K562 (cell line): ENCODE data around the gene SMC6. TPM values are rescaled to one million over a fixed set of nuclear protein-coding genes. Genes with fewer than 3 reads are reported as not detected.

Source experiments
- ATAC-seq: fragments of 200-7000 bp; cut with Tn5 transposase; 3 replicates; pipeline ENCODE4 v1.9.1; 2020; ENCODE audit warnings: moderate library complexity
- BruUV-seq: library from RNA; stranded (reverse); fragments of 400-500 nt; replicated peaks from 2 replicates; lab custom pipeline; 2021; lab: Mats Ljungman, UMichigan
- CTCF ChIA-PET: fragments of 300-600 bp; formaldehyde crosslinking; extraction: SDS; loops from one replicate; lab custom pipeline; 2021; ENCODE audit warnings: low intra/inter-chr PET ratio; lab: Yijun Ruan, JAX
- POLR2A ChIA-PET: fragments of 300-600, 350-650 bp; sonication (Branson Sonifier 250); formaldehyde crosslinking; extraction: SDS; loops from one replicate; lab custom pipeline; 2021; ENCODE audit warnings: antibody characterized with exemption, inconsistent platforms; lab: Yijun Ruan, JAX
- DNase-seq, 4 experiments: peaks; one replicate each; pipeline versions ENCODE4 v3.0.0 to v3.0.0-alpha.2; 2011 to 2018; ENCODE audit warnings: low spot score in 3 of 4, mixed read lengths in 3 of 4; ENCODE audit errors: extremely low read depth in 1 of 4
- FAIRE-seq: peaks from 2 replicates; lab custom pipeline; 2011; peaks lifted over from hg19 to GRCh38; lab: Jason Lieb, UNC
- H2AFZ ChIP-seq: 2 replicates; pipeline ENCODE4 v1.6.0; 2011; ENCODE audit warnings: low read depth, low read length, control low read depth, inconsistent platforms
- H3K27ac ChIP-seq: fragments of 200-600 bp; 3 replicates; pipeline ENCODE4 v1.8.0; 2011; ENCODE audit warnings: low read depth, mild to moderate bottlenecking, control low read depth, inconsistent platforms, low read length, moderate library complexity, mixed read lengths; ENCODE audit errors: extremely low read depth
- H3K27me3 ChIP-seq, 2 experiments: fragments of 300-600 bp in 1 of 2; 2 replicates in 1 of 2; 3 replicates in 1 of 2; pipeline versions ENCODE4 v1.6.0 to v1.8.0; 2011; ENCODE audit warnings: inconsistent platforms in 2 of 2, low read length in 2 of 2, mild to moderate bottlenecking in 1 of 2, mixed read lengths in 1 of 2, moderate library complexity in 1 of 2; ENCODE audit not compliant: control insufficient read depth in 2 of 2, insufficient read depth in 2 of 2
- H3K36me3 ChIP-seq: fragments of 300-600 bp; 3 replicates; pipeline ENCODE4 v1.8.0; 2011; ENCODE audit warnings: mild to moderate bottlenecking, low read length, inconsistent platforms; ENCODE audit not compliant: control insufficient read depth, insufficient read depth
- H3K4me1 ChIP-seq, 2 experiments: fragments of 200-600 bp in 1 of 2; replicated peaks in 1 of 2; 2 replicates in 1 of 2; 3 replicates in 1 of 2; pipeline versions ENCODE4 v1.5.1 to v1.8.0; 2011; ENCODE audit warnings: inconsistent platforms in 2 of 2, low read length in 2 of 2, mild to moderate bottlenecking in 1 of 2, mixed read lengths in 1 of 2, moderate library complexity in 1 of 2; ENCODE audit not compliant: control insufficient read depth in 2 of 2, insufficient read depth in 2 of 2
- H3K4me2 ChIP-seq: 2 replicates; pipeline ENCODE4 v1.6.1; 2011; ENCODE audit warnings: low read length, control low read depth, inconsistent platforms, mixed read lengths; ENCODE audit not compliant: insufficient read depth
- H3K4me3 ChIP-seq: fragments of 200-600 bp; sonication (generic), shearing (Covaris generic); 2 replicates; pipeline ENCODE4 v1.5.1; 2016; ENCODE audit warnings: control low read depth, inconsistent platforms
- H3K79me2 ChIP-seq: fragments of 200-600 bp; 3 replicates; pipeline ENCODE4 v1.8.0; 2011; ENCODE audit warnings: low read length, inconsistent platforms; ENCODE audit not compliant: control insufficient read depth, insufficient read depth
- H3K9ac ChIP-seq, 2 experiments: 2 replicates each; pipeline versions ENCODE4 v1.6.0 to v1.6.1; 2011; ENCODE audit warnings: low read depth in 2 of 2, low read length in 2 of 2, control low read depth in 1 of 2, inconsistent platforms in 1 of 2, mild to moderate bottlenecking in 1 of 2, mixed read lengths in 1 of 2; ENCODE audit not compliant: insufficient read depth in 1 of 2
- H3K9me1 ChIP-seq: one replicate; pipeline ENCODE4 v1.6.0; 2011; ENCODE audit warnings: inconsistent platforms, mild to moderate bottlenecking, low read length, moderate library complexity; ENCODE audit not compliant: control insufficient read depth, insufficient read depth
- H3K9me3 ChIP-seq: replicated peaks from 2 replicates; pipeline ENCODE4 v1.5.1; 2011; ENCODE audit warnings: low read depth, low read length, inconsistent platforms; ENCODE audit not compliant: control insufficient read depth, insufficient read depth
- H4K20me1 ChIP-seq: replicated peaks from 2 replicates; pipeline ENCODE4 v1.6.1; 2011; ENCODE audit warnings: low read length, inconsistent platforms, mixed read lengths; ENCODE audit not compliant: control insufficient read depth, insufficient read depth
- BCOR ChIP-seq: fragments of 450-650 bp; IDR thresholded peaks from 2 replicates; pipeline ENCODE4 v1.6.1; 2016
- C11orf30 ChIP-seq: fragments of 450-650 bp; IDR thresholded peaks from 2 replicates; pipeline ENCODE4 v1.6.1; 2016; ENCODE audit warnings: low read depth, mild to moderate bottlenecking
- ESRRB ChIP-seq: fragments of 250-450 bp; sonication (Bioruptor Pico); IDR thresholded peaks from 2 replicates; pipeline ENCODE4 v1.5.0; 2020; ENCODE audit warnings: mild to moderate bottlenecking, moderate library complexity, borderline replicate concordance
- GABPB1 ChIP-seq: sonication (generic); formaldehyde crosslinking; IDR thresholded peaks from 2 replicates; pipeline ENCODE4 v1.8.0; 2022; ENCODE audit warnings: mild to moderate bottlenecking, missing genetic modification reagents
- IFI16 ChIP-seq: fragments of 250-450 bp; sonication (Bioruptor Pico); IDR thresholded peaks from 2 replicates; pipeline ENCODE4 v2.1.2; 2022; ENCODE audit warnings: mild to moderate bottlenecking, inconsistent platforms
- ILF3 ChIP-seq: fragments of 450-650 bp; IDR thresholded peaks from 2 replicates; pipeline ENCODE4 v1.6.1; 2018; ENCODE audit warnings: antibody characterized with exemption, mild to moderate bottlenecking, moderate library complexity, borderline replicate concordance
- LCOR ChIP-seq: sonication (generic); formaldehyde crosslinking; IDR thresholded peaks from 2 replicates; pipeline ENCODE4 v1.8.0; 2022; ENCODE audit warnings: mild to moderate bottlenecking, missing genetic modification reagents
- MTA3 ChIP-seq: fragments of 450-650 bp; formaldehyde crosslinking; IDR thresholded peaks from 2 replicates; pipeline ENCODE4 v1.6.1; 2017; ENCODE audit warnings: mild to moderate bottlenecking, borderline replicate concordance
- SIX5 ChIP-seq, 2 experiments: IDR thresholded peaks; 2 replicates each; pipeline ENCODE4 v1.6.1; 2011; ENCODE audit warnings: low read length in 2 of 2, borderline replicate concordance in 1 of 2, low read depth in 1 of 2, mild to moderate bottlenecking in 1 of 2, moderate library complexity in 1 of 2; ENCODE audit not compliant: insufficient read depth in 1 of 2
- XRCC3 ChIP-seq: fragments of 450-650 bp; IDR thresholded peaks from 2 replicates; pipeline ENCODE4 v1.6.1; 2017; ENCODE audit warnings: mild to moderate bottlenecking, moderate library complexity
- WGBS: fragments of 100-300 bp; shearing (Covaris generic); methylation state at CpG from one replicate; pipeline ENCODE4 v1.1.6; 2016; ENCODE audit warnings: low coverage, mixed read lengths; ENCODE audit not compliant: insufficient coverage; ENCODE audit errors: missing lambda C conversion rate; 5-methylcytosine and 5-hydroxymethylcytosine counted together
- in situ Hi-C: fragments of 300-500 bp; cut with MboI; formaldehyde crosslinking; loops from 4 replicates; pipeline ENCODE4 v1.15.0; 2018; ENCODE audit warnings: inconsistent platforms, mixed read lengths
- intact Hi-C: fragments of 100-400 bp; cut with micrococcal nuclease; formaldehyde crosslinking; loops from 2 replicates; pipeline ENCODE4 v1.14.2; 2022
- polyA plus RNA-seq, 8 experiments: library from polyadenylated mRNA; depleted of rRNA in 4 of 8; stranded (reverse) in 5 of 8; unstranded in 3 of 8; fragments of >200 nt; fragmentation: Nextera tagmentation in 2 of 8; fragmentation: Illumina TruSeq in 1 of 8; extraction: Ambion mirVana in 2 of 8; extraction: Trizol in 1 of 8; gene quantifications; 2 replicates each; pipeline versions ENCODE4 v1.2.1 to v1.2.3, GENCODE V29; 2011 to 2014; ENCODE audit warnings: inconsistent platforms in 1 of 8, missing spikeins in 1 of 8
- total RNA-seq, 7 experiments: library from RNA; depleted of rRNA in 6 of 7; stranded (reverse); fragments of >200 nt in 6 of 7; fragmentation: Illumina TruSeq in 2 of 7; extraction: Trizol in 2 of 7; gene quantifications; 2 replicates each; pipeline versions ENCODE4 v1.2.1 to v1.2.3, GENCODE V29; 2011 to 2021; ENCODE audit warnings: low replicate concordance in 1 of 7
- TF ChIP-seq, protein P1 (sequence below), 2 experiments: fragments of 150-350 bp in 1 of 2; IDR thresholded peaks; 2 replicates each; pipeline ENCODE4 v1.6.1; 2012 to 2016; ENCODE audit warnings: low read depth in 2 of 2, low read length in 2 of 2, mild to moderate bottlenecking in 1 of 2, moderate library complexity in 1 of 2
- TF ChIP-seq, protein P2 (sequence below): fragments of 450-650 bp; IDR thresholded peaks from 2 replicates; pipeline ENCODE4 v1.6.1; 2017; ENCODE audit warnings: mild to moderate bottlenecking, moderate library complexity

Gene SMC6
- total and polyA plus RNA-seq, 9 of the 15 experiments (the other 6 are each of a cell fraction or from before 2014, with no cell fraction given) = 14.2 to 75.9 (median 47.7) TPM

DNA sequence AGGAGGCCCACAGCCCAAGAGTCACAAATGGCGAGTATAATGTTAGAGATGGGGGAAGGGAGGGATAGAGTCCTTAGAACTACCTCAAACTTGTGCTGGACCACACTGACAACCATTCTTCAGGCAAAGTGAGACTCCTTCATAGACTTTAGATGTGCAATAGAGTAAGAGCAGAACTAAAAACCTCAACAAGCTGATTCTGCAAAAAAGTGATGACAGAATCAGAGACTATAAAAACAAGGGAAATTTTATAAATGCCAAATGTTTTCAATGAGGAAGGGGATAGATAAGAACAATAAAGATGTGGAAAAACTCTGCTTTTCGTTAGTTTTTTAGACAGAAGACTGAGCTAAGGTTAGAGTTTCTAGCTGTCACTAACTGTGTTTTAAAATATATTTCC, 17.7 kb downstream of the SMC6 start:
- H3K36me3 ChIP-seq = peaks cover 93% of the 10 kb centered on the region
- H2AFZ ChIP-seq = no peak overlapping the region
- H3K9ac ChIP-seq = no peak overlapping the region
- no peaks in the 10 kb centered on the region for H3K4me1 ChIP-seq
- H3K4me2 ChIP-seq = no peak overlapping the region
- ChIA-PET CTCF (no interaction called here), POLR2A (no interaction called here)
- in situ Hi-C loops (no loop called here), intact Hi-C loops (no loop called here)
- no peaks in the 10 kb centered on the region for H3K9me3 ChIP-seq
- BruUV-seq = no TSS peak
- no peaks in the 10 kb centered on the region for H4K20me1 ChIP-seq
- WGBS = 93% methylated on average over 2 of the region's 2 CpGs
- no peak for FAIRE-seq
- H3K27ac ChIP-seq = no peak overlapping the region
- no peaks in the 10 kb centered on the region for H3K27me3 ChIP-seq
- TF ChIP-seq C11orf30 (0 out of 2 replicates have a peak, but pooled peaks have one; percentile 9), GABPB1 (CRISPR knock-in tag) (no peak)
- no peak for DNase-seq
- H3K79me2 ChIP-seq = peaks cover 2% of the 10 kb centered on the region; the same call in 1 of the 3 replicates
- H3K4me3 ChIP-seq = no peak overlapping the region
- H3K9me1 ChIP-seq = no peaks in the 10 kb centered on the region
- ATAC-seq = no peak

DNA sequence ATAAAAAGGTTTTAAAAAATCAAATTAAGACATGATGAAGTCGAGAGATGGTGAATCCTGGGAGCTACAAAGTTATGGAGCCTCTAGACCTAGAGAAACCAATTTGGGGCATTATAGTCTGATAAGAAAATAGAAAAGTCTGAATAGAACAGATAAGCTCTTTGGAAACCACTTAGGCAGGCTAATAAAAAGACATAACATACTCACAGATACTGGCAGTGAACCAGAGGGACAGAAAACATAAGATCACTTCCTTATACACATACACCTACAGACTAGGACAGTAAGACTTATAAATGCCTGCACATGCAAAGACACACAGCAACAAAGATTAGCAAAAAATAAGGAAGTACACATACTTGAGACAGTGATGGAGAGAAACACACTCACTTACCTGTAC, 20.0 kb downstream of the SMC6 start:
- Histone ChIP-seq H3K9ac (no peak overlapping the region), H3K4me3 (no peak overlapping the region), H3K27ac (no peak overlapping the region), H3K4me2 (no peak overlapping the region), H3K9me1 (no peaks in the 10 kb centered on the region), H2AFZ (no peak overlapping the region), H3K4me1 (no peaks in the 10 kb centered on the region), H3K27me3 (no peaks in the 10 kb centered on the region), H4K20me1 (no peaks in the 10 kb centered on the region), H3K36me3 (peaks cover 90% of the 10 kb centered on the region), H3K9me3 (no peaks in the 10 kb centered on the region), H3K79me2 (no peaks in the 10 kb centered on the region)
- ATAC-seq (peak; percentile 29; the same call in 2 of the 3 replicates), FAIRE-seq (peak; percentile 37), DNase-seq (no peak)
- CTCF ChIA-PET = no interaction called here
- BruUV-seq = no TSS peak
- in situ Hi-C loops = no loop called here
- POLR2A ChIA-PET = interaction anchor here (1.0 to 1.2 kb wide), 2 partner anchors 14 to 18 kb away, joined by 3 read pairs; no protein-coding TSS in a partner anchor
- intact Hi-C loops = no loop called here
- 74% methylated on average over 1 of the region's 1 CpG for WGBS
- no peak for TF ChIP-seq BCOR
- no peak for TF ChIP-seq ESRRB
- TF ChIP-seq XRCC3 = no peak
- TF ChIP-seq, protein P1, sequence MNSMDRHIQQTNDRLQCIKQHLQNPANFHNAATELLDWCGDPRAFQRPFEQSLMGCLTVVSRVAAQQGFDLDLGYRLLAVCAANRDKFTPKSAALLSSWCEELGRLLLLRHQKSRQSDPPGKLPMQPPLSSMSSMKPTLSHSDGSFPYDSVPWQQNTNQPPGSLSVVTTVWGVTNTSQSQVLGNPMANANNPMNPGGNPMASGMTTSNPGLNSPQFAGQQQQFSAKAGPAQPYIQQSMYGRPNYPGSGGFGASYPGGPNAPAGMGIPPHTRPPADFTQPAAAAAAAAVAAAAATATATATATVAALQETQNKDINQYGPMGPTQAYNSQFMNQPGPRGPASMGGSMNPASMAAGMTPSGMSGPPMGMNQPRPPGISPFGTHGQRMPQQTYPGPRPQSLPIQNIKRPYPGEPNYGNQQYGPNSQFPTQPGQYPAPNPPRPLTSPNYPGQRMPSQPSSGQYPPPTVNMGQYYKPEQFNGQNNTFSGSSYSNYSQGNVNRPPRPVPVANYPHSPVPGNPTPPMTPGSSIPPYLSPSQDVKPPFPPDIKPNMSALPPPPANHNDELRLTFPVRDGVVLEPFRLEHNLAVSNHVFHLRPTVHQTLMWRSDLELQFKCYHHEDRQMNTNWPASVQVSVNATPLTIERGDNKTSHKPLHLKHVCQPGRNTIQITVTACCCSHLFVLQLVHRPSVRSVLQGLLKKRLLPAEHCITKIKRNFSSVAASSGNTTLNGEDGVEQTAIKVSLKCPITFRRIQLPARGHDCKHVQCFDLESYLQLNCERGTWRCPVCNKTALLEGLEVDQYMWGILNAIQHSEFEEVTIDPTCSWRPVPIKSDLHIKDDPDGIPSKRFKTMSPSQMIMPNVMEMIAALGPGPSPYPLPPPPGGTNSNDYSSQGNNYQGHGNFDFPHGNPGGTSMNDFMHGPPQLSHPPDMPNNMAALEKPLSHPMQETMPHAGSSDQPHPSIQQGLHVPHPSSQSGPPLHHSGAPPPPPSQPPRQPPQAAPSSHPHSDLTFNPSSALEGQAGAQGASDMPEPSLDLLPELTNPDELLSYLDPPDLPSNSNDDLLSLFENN (IDR thresholded peaks at IDR 0.05; ENCODE audit: low read depth in 2 of 2, low read length in 2 of 2) = no peak
- TF ChIP-seq, protein P2, sequence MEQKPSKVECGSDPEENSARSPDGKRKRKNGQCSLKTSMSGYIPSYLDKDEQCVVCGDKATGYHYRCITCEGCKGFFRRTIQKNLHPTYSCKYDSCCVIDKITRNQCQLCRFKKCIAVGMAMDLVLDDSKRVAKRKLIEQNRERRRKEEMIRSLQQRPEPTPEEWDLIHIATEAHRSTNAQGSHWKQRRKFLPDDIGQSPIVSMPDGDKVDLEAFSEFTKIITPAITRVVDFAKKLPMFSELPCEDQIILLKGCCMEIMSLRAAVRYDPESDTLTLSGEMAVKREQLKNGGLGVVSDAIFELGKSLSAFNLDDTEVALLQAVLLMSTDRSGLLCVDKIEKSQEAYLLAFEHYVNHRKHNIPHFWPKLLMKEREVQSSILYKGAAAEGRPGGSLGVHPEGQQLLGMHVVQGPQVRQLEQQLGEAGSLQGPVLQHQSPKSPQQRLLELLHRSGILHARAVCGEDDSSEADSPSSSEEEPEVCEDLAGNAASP = no peak
- TF ChIP-seq MTA3 = no peak
- TF ChIP-seq ILF3 = no peak
- no peak for TF ChIP-seq LCOR (CRISPR knock-in tag)
- TF ChIP-seq SIX5 (IDR thresholded peaks at IDR 0.05; ENCODE audit: borderline replicate concordance in 1 of 2, insufficient read depth in 1 of 2, low read depth in 1 of 2, low read length in 2 of 2) = no peak
- TF ChIP-seq IFI16 = no peak
